ENCODE data around the gene TNFRSF8.

The TNFRSF8 gene

DNA sequence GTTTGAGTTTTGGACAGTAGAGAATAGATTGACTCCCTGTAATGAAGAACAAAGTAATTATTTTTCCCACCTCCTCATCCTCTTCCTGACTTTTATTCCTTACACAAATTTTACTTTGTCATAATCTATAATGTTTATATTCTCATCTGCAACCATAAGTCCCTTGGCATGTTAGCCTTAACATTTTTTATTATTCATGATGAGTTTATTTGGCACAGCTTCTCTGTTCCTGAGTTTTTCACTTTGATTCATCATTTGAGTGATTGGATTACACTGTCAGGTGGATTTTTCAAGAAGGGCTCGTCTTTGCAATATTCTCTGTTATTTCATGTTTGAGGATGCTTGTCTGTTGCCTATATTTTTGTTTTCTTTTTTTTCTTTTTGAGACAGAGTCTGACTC lies 35.7 kb downstream of the TNFRSF8 start:
- no peak for TF ChIP-seq POLR2AphosphoS5 (IDR thresholded peaks at IDR 0.05; ENCODE audit: low read depth, low read length)
- TF ChIP-seq FOXP2 (optimal IDR thresholded peaks at IDR 0.05; ENCODE audit: borderline replicate concordance, extremely low read depth, extremely low read length, insufficient read depth): no peak
- TF ChIP-seq TAF1 (IDR thresholded peaks at IDR 0.05; ENCODE audit: borderline replicate concordance, insufficient read depth, low read length): no peak
- no peak for TF ChIP-seq SIN3A (IDR thresholded peaks at IDR 0.05; ENCODE audit: borderline replicate concordance, insufficient read depth, low read length)
- TF ChIP-seq, protein P1, sequence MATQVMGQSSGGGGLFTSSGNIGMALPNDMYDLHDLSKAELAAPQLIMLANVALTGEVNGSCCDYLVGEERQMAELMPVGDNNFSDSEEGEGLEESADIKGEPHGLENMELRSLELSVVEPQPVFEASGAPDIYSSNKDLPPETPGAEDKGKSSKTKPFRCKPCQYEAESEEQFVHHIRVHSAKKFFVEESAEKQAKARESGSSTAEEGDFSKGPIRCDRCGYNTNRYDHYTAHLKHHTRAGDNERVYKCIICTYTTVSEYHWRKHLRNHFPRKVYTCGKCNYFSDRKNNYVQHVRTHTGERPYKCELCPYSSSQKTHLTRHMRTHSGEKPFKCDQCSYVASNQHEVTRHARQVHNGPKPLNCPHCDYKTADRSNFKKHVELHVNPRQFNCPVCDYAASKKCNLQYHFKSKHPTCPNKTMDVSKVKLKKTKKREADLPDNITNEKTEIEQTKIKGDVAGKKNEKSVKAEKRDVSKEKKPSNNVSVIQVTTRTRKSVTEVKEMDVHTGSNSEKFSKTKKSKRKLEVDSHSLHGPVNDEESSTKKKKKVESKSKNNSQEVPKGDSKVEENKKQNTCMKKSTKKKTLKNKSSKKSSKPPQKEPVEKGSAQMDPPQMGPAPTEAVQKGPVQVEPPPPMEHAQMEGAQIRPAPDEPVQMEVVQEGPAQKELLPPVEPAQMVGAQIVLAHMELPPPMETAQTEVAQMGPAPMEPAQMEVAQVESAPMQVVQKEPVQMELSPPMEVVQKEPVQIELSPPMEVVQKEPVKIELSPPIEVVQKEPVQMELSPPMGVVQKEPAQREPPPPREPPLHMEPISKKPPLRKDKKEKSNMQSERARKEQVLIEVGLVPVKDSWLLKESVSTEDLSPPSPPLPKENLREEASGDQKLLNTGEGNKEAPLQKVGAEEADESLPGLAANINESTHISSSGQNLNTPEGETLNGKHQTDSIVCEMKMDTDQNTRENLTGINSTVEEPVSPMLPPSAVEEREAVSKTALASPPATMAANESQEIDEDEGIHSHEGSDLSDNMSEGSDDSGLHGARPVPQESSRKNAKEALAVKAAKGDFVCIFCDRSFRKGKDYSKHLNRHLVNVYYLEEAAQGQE (IDR thresholded peaks at IDR 0.05; ENCODE audit: insufficient read depth in 1 of 2, low read depth in 2 of 2, low read length in 2 of 2): no peak

- TF ChIP-seq SIN3A (IDR thresholded peaks at IDR 0.05; ENCODE audit: borderline replicate concordance, insufficient read depth, low read length) (no peak), FOXP2 (optimal IDR thresholded peaks at IDR 0.05; ENCODE audit: borderline replicate concordance, extremely low read depth, extremely low read length, insufficient read depth) (no peak), TAF1 (IDR thresholded peaks at IDR 0.05; ENCODE audit: borderline replicate concordance, insufficient read depth, low read length) (no peak)
- TF ChIP-seq, protein P1 (IDR thresholded peaks at IDR 0.05; ENCODE audit: insufficient read depth in 1 of 2, low read depth in 2 of 2, low read length in 2 of 2): no peak
Observed at GRCh38 chr1:12099610-12100009, 36.5 kb downstream of the TNFRSF8 start.

- TF ChIP-seq POLR2AphosphoS5 (IDR thresholded peaks at IDR 0.05; ENCODE audit: low read depth, low read length) (no peak), TAF1 (IDR thresholded peaks at IDR 0.05; ENCODE audit: borderline replicate concordance, insufficient read depth, low read length) (no peak), FOXP2 (optimal IDR thresholded peaks at IDR 0.05; ENCODE audit: borderline replicate concordance, extremely low read depth, extremely low read length, insufficient read depth) (no peak), SIN3A (IDR thresholded peaks at IDR 0.05; ENCODE audit: borderline replicate concordance, insufficient read depth, low read length) (no peak)
- TF ChIP-seq, protein P1 (IDR thresholded peaks at IDR 0.05; ENCODE audit: insufficient read depth in 1 of 2, low read depth in 2 of 2, low read length in 2 of 2): no peak
Observed at GRCh38 chr1:12100071-12100470, 37.0 kb downstream of the TNFRSF8 start.

DNA sequence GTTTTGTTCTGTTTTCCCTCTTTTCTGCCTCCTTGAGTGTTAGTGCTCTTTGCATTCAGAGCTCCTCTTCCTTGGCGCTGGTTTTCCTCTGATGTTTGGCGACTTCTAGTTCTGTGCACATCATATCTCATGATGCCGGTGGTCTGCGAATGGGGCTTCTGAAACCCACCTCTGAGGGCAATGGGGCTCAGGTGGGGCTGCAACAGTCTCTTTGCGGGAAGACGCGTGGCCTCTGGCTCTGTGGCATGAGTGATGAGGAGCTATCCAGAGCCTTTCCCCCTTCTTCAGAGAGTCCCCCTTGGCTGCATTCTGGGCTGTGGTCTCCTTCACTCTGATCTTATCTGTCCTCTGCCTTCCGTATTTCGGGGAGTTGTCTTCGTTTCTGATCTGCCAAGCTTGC lies 39.0 kb downstream of the TNFRSF8 start:
- TF ChIP-seq POLR2AphosphoS5 (IDR thresholded peaks at IDR 0.05; ENCODE audit: low read depth, low read length) (no peak), TAF1 (IDR thresholded peaks at IDR 0.05; ENCODE audit: borderline replicate concordance, insufficient read depth, low read length) (no peak), FOXP2 (optimal IDR thresholded peaks at IDR 0.05; ENCODE audit: borderline replicate concordance, extremely low read depth, extremely low read length, insufficient read depth) (no peak), SIN3A (IDR thresholded peaks at IDR 0.05; ENCODE audit: borderline replicate concordance, insufficient read depth, low read length) (no peak)
- TF ChIP-seq, protein P1 (IDR thresholded peaks at IDR 0.05; ENCODE audit: insufficient read depth in 1 of 2, low read depth in 2 of 2, low read length in 2 of 2): no peak

GRCh38 chr1:12104417-12104816 lies 41.3 kb downstream of the TNFRSF8 start:
- TF ChIP-seq, protein P1 (IDR thresholded peaks at IDR 0.05; ENCODE audit: insufficient read depth in 1 of 2, low read depth in 2 of 2, low read length in 2 of 2): no peak
- TF ChIP-seq SIN3A (IDR thresholded peaks at IDR 0.05; ENCODE audit: borderline replicate concordance, insufficient read depth, low read length): no peak
- TF ChIP-seq FOXP2 (optimal IDR thresholded peaks at IDR 0.05; ENCODE audit: borderline replicate concordance, extremely low read depth, extremely low read length, insufficient read depth): no peak
- no peak for TF ChIP-seq TAF1 (IDR thresholded peaks at IDR 0.05; ENCODE audit: borderline replicate concordance, insufficient read depth, low read length)
- no peak for TF ChIP-seq POLR2AphosphoS5 (IDR thresholded peaks at IDR 0.05; ENCODE audit: low read depth, low read length)
